SKM-1 (cell line): ENCODE results near the gene ARFGEF3.

Experiments used
- DNase-seq: peaks from one replicate; lab custom pipeline; 2025; ENCODE audit not compliant: unreplicated experiment; lab: John Stamatoyannopoulos, UW

ARFGEF3 gene

DNA sequence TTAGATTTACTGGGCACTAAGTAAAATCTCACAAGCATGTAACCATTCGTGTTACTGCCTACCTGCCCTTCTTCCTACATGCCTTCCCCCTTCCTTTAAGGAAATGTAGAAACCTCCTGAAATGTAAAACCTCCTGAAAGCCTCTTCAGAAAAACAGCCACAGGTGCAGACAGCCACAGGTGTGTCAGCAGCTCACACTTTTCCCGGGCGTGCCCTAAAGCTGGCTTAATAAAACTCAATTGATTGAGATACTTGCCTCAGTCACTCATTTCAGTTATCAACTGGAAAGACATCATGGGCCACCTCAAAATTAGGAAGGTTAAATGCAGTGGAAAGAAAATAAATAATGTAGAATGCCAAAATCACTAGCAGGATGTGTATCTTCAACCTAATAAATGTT lies 79.6 kb downstream of the ARFGEF3 start:
- DNase-seq = no peak

DNA sequence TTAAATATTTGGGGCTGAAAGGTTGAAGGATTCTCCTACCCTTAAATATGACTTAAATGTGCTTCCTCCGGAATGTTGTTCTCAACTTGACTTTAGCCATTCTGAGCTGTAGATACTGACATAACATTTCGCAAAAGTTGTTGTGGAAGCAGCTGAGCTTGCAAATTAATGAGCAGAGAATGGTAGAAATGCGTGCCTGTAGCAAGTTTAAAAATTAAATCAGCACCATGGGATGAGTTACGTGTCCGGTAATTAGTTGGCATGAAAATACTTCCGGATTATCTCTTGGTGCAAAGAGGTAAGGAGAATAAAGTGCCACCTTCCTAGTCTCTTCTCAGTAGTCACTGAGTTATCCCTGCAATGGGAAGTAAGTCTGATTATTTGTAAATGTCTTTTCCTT lies 80.2 kb downstream of the ARFGEF3 start:
- no peak for DNase-seq

DNA sequence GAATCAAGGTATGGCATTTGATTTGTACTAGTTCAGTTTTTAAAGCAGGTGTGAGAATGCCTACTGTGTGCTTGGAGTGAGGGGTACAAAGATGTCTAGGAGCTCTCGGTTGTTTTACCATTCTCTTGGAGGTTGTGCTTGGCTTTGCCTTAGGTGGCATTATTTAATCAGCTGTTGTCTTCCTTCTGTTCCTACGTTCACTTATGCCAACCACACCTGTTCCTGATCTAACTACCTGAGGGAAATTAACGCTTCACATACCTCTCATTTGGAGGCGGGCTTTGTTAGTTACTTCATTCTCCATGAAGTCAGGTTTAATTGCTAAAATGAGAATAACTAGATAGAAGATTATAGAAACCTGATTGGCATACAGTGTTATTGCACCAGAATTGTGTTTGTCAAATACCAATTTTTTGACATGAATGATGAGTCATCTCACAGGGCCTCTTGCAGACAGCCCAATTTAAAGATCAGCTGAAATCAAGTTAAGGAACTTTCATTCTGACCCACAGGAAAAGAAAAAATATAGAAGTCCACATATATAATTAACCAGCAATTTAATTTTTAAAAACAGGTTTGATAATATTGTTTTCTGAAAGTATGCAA lies 81.4 kb downstream of the ARFGEF3 start:
- DNase-seq = no peak

DNA sequence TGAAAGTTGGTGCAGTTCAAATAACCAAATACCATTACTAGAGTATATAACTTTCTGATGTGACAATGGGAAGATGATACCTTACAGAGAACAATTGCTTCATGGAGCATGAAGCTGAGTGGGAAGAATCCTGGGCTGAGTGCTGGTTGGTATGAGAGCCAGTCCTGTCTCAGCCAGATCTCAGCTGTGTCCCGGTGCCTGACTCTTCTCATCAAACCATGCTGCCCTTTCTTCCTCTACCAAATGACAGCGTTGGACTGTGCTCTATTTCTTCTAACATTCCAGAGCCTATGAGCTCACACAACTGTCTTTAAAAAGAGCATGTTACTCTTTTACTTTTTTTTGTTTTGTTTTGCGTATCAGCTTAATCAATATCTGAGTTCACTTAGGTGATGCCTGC lies 84.0 kb downstream of the ARFGEF3 start:
- no peak for DNase-seq

DNA sequence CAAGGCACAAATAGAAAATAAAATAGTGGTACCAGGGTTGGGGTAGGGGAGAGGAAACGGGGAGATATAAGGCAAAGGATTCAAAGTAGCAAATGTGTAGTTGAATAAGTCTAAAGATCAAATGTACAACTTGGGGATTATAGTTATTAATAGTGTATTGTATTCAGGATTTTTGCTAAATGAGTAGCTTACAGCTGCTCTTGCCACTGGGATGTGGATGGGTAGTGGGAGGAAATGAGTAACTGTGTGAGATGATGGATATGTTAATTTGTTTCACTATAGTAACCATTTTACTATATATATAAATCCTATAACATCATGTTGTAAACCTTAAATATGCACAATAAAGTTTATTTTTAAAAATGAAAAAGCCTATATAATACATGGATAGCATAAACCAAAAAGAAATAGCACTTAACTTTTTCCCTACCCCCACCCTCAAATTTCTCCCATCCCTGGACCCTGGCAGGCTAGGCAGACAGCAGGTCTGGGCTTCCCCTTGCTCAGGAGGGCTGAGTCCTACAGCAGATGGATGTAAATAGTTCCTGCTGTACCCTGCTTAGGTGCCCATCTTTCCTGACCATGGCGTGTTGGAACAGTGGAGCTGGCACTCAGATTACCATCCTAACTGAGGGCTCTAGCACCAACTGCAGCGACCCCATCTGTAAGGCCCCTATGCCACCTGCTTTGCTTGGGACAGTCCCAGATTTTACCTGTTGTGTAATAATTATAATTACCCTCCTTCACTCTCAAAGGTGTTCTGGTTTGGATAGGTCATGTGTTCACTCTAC lies 85.1 kb downstream of the ARFGEF3 start:
- no peak for DNase-seq

DNA sequence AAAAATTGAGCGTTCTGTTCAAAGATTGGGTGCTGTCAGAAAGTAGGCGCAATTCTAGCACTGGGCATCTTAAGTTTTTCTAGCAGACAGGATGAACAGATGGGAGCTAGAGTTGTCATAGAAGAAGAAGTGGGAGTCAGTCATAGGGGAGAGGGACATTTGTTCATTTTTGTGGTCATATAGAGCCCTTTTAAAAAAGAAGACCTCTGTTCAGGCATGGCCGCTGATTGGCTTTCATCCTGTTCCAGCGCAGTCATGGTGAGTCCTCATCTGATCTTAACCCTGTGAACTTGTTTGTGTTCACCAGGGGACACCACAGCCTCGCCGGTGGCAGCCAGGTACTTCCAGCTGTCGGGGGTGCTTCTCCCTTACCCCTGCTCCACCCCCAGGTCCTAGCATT lies 86.3 kb downstream of the ARFGEF3 start:
- no peak for DNase-seq

DNA sequence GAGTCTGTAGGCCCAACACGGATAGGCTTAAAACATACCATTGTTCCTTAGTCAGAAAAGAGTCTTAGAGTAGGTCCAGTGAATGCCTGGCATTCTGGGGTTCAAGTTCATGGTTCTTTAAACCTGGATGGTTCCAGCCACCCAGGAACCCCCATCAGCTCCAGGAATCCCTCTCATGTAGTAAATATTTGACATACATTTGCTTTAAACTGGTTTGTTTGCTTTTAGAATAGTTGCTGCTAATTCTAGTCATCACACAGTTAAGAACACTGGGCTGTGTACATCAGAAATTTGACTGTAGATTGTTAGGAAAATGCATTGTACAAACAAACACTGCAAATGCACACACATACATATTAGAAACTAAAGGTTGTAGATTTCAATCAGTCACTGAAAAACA lies 87.1 kb downstream of the ARFGEF3 start:
- DNase-seq = no peak

DNA sequence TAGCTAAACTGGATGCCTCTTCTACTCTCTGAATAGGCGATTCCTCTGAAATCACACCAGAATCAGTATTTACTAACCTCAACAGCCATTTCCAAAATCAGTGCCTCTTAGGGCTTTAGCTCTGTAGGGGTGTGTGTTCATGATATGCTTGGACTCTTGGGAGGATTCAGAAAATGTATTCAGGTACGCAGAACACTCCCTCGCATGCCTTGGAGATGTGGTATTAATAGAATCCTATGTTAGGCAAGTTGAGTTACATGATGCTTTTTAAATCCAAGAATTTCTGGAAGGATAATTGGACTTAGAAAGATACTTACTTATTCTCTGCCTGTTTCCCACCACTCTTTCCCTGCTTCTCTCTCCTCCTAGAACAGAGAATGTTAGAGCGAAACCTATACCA lies 88.3 kb downstream of the ARFGEF3 start:
- DNase-seq = no peak

DNA sequence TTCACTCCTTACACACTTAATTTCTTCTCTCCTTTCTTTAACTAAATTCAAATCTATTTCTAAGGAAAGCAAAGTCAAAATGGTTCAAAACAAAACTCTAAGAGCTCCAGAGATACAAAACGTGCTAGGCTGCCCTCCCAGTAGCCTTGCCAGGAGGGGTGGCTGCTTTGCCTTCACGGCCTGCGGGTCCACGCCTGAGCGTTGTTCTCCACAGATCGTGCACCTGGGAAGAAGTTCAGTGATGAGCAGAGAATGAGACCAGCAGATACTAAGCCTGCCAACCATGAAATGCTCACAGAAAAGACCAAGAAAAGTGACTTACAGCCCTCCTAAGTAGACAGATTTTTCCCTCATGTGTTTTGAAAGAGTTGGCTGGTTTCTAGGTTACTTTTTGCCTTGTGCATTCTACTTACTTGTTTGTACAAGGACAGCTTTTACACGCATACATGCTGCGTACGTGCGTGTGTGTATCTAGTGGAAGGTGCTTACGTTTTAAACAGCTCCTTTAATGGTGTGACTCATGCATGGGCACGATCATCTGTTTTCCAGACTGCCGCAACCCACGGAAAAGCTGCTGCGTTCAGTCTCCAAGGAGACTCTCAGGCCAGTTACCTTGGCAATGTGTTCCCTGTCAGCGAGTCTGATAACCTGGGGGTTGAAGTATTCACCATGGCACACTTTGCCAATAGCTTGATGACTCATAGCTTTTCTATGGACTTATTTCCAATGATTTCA lies 88.9 kb downstream of the ARFGEF3 start:
- DNase-seq = no peak

DNA sequence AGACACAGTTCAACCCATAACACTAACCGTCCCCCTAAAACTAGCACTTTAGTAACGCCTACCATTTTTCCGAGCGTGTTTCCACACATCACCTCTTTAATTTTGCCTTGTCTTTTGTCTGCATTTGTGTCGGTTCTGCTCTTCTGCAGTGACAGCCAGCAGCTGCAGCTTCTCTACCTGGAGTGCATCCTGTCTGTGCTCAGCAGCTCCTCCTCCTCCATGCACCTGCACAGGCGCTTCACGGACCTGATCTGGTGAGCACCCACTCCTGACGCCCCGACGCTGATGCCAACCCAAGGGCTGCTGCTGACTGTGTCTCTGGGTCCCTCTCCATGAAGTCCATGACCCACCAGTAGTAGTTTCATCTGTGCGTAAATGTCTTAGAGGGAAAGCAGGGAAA lies 92.0 kb downstream of the ARFGEF3 start:
- no peak for DNase-seq

DNA sequence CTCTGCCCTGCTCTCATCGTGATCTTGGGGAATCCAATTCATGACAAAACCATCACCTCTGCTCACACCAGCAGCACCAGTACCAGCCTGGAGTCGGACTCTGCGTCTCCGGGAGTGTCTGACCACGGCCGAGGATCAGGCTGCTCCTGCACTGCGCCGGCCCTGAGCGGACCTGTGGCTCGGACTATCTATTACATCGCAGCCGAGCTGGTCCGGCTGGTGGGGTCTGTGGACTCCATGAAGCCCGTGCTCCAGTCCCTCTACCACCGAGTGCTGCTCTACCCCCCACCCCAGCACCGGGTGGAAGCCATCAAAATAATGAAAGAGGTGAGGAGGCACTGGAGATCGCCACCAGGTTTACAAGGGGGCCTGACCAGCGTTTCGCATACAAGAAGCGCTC lies 93.7 kb downstream of the ARFGEF3 start:
- no peak for DNase-seq

DNA sequence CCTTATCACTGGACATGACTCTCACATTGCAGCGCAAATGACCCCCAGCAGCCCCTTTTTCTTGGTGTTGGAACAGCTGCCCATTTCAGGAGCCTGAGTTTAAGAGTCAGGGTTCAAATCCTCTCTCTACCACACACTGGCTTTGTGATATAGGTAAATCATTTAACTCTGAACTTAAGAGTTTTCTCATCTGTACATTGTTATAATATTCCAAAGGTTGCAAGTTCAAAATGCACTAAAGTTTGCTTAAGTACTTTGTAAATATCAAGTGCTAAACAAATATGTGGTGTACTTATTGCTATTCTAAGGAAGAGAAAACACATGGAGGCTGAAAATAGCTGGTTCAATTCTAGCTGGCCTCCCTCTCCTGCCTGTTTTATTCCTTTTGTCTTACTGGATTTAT lies 95.9 kb downstream of the ARFGEF3 start:
- DNase-seq = no peak

DNA sequence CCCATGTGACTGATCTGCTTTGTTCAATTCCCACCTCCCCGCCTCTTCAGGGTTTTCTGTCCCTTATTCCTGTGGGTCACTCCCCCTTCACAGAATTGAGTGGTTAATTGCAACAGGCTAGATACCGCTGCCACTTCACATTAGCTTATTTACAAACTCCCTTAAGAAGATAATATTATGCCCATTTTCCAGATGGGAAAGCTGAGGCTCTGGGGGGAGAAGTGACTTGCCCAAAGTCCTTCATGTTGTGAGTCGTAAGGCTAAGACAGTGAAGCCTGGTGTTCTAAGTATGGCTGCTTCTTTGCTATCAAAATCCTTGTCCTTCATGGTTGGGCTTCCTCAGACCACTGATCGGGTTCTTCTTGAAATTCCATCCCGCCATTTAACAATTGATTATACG lies 96.5 kb downstream of the ARFGEF3 start:
- no peak for DNase-seq

DNA sequence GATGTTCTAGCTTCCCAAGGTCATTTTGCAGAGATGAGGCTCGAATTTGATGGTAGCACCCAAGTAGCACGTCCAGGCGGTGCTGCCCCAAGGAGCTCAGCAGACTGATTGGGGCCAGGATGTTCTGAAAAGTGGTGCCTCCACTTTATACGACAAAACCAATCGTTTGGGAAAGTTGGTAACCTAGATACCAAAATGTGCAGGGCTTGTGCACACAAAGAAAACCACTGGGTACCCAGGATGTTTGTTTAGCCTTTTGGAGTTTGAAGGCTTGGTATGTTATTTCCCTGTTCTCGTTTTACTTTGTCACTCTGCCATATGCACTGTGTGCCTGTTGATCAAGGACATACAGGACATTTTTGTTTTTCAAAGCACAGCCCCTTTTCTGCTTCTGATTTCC lies 97.3 kb downstream of the ARFGEF3 start:
- no peak for DNase-seq

DNA sequence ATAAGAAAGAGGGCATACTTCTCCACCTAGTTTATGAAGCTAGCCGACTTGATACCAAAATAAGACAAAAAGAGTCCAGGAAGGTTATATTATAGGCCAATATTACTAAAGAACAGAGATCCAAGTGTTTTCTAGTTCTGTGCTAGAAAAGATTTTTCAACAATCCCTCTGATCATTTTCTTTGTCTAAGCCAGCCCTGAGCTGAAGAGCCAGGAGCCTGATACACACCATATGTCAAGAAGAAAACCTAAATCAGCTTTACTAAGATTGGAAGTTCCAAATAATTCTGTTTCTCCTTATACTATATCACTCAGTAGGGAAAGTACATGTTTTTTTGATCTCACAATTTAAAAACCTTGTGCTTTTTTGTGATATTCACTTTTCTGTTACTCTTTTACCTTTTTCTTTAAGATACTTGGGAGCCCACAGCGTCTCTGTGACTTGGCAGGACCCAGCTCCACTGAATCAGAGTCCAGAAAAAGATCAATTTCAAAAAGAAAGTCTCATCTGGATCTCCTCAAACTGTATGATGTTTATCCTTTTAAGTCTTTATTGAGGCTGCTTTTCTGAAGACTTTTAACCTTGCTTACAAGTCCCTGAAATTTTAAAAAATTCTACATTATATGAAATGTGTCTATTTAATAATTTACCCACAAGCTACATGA lies 99.5 kb downstream of the ARFGEF3 start:
- DNase-seq = no peak

DNA sequence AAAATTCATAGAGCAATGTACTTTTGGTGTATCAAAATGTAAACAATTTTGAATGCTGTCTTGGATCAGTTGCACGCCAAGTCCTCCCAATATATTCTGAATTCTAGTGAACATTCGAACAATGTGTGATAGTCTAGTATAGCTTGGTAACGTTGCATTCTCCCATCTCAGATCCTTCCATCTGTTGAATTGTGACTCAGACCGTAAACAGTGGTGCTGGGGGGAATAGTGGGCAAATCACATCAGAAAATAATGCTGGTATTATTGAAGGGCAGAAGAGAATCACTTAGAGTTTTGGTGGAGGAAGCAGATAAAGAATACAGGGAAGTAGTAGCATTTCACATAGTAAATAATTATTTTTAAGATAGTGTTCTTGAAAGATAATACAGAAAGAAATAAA lies 102.2 kb downstream of the ARFGEF3 start:
- no peak for DNase-seq

DNA sequence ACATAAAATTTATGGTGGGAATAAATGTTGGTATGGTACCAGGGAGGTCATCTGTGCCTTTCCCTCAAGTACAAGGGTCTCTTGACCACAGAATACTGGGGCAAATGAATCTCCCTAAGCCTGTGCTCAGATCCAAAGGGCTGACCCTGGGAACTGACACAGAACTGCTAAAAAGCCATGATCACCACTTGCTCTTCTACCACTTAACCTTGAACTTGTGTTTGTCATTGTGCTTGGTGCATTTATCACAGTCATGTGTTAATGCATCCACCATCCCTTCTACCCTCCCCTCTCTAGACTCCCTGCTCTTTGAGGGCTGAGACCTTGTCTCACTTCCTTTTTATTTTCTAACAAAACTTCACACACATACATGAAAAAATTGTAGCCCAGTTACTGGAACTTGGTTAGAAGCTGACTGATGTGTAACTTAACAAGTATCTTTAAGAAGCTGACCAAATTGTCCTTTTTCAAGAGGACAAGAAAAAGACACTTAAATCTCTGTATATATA lies 102.7 kb downstream of the ARFGEF3 start:
- no peak for DNase-seq

DNA sequence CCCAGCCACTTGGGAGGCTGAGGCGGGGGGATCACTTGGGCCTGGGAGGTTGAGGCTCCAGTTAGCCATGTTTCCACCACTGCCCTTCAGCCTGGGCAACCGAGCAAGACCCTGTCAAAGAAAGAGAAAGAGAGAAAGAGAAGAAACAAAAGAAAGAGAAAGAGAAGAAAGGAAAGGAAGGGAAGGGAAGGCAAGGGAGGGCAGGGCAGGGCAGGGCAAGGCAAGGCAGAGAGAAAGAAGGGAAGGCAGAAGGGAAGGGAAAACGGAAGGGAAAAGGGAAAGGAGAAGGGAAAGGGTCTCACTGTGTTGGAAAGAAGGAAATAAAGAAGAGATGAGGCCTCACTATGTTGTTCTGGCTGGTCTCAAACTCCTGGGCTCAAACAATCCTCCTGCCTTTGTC lies 104.4 kb downstream of the ARFGEF3 start:
- no peak for DNase-seq

DNA sequence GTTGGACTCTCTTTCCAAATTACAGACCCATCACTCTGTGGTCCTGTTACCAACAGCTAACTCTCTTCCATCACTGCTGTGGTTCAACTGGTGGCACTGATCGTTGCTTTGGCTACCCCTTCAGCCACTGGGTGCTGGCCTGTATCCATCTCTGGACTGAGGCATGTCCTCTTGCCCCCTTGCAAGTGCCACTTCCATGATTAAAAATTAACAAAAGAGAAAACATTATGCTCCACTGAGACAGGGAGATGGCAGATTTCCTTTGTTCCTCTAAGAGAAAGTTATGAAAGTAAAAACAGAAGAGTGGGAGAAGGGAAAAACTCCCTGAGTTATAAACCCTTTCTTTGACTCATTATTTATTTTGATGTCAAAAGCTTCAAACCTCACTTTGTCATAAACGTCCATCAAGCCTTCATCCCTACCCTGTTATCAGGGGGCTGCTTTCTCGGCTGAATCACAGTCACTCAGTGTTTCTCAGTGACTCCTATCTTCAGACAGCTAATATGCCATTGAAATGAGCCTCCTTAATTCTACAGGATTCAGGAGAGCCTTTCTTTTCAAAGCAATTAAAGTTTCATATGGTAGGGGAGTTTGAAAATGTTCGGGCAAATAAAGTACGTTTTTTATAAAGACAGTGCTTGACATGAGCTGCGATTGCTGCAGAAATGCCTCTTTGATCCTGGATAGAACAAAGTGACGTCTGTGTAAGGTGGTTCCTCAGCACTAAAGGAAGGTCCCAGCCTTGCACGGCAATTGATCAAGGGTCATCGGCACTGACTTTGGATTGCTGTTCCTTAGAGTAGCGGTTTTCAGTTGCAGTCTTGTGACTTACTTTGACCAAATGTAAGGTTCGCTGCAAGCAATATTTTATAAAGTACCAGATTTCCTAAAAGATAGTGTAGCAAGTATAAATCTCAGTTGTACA lies 106.5 kb downstream of the ARFGEF3 start:
- DNase-seq = no peak

DNA sequence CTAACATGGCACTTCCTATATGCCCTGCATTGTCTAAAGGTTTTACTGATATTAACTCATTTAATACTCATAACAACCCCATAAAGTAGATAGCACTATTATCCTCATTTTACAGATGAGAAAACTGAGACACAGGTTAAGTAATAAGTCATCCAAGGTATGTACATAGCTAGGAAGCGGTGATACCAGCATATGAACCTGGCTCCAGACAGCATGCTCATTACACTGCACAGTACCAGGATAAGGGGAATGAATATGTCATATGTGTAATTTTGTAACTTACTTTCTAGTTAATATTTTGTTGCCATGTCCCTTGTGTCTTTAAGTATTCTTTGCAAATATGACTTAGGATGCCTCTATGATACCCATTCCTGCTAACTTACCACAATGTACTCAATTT lies 109.7 kb downstream of the ARFGEF3 start:
- DNase-seq = no peak
